Stimulated activated CD4-positive, alpha-beta T cell treated with anti-CD3 and anti-CD28 coated beads, TNF-alpha, amount 100 ng/mL, for 24 hours (primary cell): ENCODE results near the gene MAP7D1.
"Not testable (repeated sequence)": the region's sequence is repeated elsewhere in the genome, so short reads cannot be mapped to it uniquely, and the experiment has no call there.

ENCODE experiments used
- DNase-seq, 3 experiments: peaks; one replicate each; pipeline ENCODE4 v3.0.0-alpha.2; 2020; ENCODE audit warnings: low read depth in 3 of 3

Gene MAP7D1

DNA sequence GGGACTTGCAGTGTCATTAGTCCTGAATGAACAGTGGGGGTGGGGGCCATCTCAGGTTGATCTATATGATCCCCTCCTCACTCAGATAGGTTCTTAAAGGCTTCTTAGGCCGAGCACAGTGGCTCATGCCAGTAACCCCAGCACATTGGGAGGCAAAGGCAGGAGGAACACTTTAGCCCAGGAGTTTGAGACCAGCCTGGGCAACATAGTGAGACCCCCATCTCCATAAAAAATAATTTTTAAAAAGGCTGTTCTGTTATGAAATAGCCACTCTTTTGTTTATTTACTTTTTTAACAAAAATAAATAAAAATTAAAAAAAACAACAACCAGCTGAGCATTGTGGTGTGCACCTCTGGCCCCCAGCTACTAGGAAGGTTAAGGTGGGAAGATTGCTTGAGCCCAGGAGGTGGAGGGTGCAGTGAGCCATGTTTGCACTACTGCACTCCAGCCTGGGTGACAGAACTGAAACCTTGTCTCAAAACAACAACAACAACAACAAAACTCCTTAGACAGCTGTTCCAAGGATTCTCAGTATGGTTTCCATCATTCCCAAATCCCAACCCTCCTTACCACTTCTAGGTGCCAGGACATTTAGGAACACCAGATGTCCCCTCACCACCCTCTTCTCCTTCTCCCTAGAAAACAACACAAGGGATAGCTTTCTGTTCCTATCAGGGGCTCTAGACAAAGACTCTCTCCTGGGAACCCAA is 4.7 kb upstream of the MAP7D1 start:
- no peak for DNase-seq

DNA sequence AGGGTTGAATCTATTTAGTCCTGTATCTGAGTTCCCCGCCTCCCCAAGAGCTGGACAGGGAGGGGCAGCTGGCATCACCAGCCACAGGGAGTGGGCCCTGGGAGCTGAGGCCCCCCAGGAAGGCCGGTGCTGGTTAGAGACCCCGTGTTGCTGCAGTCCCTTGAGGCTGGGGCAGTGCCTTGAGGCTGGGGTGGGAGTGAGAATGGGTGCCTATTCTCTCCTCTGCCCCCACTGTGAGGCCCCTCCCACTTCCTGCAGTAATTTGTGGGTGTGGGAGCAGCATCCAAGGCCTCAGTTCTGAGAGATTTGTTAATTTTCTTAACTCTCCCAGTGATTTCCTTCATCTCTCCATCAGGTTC is 4.1 kb upstream of the MAP7D1 start:
- no peak for DNase-seq

DNA sequence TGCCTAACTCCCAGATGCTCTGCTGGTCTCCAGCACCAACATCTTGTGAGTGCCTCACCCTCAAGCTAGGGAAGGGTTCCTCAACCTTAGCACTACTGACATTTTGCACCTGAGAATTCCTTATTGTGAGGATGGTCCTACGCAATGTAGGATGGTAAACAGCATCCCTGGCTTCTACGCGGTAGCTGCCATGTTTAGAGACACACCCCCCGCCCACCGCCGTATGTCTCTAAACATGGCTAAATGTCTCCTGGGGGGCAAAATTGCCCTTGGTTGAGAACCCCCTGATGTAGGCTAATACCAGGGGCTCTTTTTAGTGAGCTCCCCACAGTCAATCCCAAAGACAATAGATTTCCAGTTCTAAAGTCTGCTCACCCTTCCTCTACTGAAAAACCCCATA is 2.5 kb upstream of the MAP7D1 start:
- no peak for DNase-seq

DNA sequence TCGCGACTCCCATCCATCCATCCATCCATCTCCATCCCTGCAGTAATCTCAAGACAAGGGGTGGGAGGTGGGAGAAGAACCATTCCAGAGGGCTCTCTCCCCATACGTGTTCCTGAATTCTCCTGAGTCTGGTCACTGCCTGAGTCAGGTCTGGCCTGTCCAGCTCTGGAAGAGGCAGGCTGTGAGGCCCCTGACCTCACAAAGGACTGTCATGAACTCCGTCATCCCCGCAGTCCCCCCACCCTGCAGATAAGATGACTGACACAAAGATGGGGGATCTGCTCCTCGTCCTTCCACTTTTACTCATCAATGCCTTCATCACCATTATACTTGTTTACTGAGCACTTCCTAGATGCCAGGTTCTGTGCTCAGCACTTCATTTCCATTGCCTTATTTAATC is 1.6 kb upstream of the MAP7D1 start:
- DNase-seq = no peak

DNA sequence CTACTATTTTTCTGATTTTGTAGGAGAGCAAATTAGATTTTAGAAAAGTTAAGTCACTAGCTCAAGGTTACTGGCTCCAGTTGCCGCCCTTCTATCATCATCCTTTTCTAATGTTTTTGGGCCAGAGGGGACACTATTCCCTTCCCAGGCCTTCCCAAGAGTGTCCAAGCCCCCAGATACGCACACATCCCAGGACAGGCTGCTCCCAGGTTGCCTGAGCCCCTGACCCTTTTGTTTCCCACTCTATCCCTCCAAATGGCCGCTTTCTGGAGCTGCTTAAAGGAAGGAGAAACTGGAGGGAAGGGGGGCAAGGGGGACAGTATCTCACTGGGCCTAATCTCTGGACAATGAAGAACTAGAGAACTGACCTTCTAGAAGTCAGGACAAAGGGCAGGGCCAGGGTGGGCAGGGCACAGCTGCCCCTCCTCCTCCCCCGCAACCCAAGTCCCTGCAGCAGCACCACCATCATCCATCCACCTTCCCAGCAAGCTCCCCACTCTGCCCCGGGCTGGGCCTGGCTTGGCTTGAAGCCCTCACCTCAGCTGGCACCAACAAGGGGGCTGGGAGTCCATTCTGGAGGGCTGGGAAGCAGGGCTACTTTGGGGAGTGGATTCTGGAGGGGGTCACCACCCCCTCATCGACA is 1.1 kb upstream of the MAP7D1 start:
- DNase-seq = no peak

DNA sequence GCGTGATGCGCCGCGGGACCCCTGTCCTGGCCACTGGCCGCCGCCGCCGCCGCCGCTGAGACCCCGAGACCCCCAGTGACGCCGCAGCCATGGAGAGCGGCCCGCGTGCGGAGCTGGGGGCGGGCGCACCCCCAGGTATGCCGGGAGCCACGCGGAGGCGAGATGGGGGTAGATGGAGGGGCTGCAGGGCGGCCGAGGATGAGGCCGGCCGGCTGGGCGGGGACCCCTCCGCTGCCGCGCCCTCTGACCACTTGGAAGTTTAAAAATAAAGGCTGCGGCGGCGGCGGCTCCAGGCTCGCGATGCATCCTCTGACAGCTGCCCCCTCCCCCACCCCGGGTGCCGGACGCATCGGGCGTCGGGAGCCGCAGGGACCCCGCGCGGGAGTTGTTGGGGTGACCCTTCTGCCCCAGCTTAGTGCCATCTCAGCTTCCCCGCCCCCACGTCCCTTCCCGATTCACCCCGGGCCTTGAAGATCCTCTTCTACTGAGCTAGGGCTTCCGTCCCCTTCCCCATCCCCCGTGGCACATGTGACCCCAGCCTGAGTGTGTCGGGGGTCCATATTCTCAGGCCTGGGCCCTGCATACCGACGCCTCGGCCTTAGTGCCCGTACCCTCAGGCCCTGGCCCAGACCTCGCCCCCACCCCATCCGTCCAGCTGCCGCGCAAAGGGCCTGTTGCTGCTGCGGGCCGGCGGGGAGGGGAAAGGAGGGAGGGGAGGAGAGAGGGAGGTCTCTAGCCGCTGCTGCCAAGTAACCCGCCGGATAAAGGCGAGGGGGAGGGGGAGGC is 562 bp downstream of the MAP7D1 start:
- DNase-seq = peak in 1 of 3 experiments; percentile 66

DNA sequence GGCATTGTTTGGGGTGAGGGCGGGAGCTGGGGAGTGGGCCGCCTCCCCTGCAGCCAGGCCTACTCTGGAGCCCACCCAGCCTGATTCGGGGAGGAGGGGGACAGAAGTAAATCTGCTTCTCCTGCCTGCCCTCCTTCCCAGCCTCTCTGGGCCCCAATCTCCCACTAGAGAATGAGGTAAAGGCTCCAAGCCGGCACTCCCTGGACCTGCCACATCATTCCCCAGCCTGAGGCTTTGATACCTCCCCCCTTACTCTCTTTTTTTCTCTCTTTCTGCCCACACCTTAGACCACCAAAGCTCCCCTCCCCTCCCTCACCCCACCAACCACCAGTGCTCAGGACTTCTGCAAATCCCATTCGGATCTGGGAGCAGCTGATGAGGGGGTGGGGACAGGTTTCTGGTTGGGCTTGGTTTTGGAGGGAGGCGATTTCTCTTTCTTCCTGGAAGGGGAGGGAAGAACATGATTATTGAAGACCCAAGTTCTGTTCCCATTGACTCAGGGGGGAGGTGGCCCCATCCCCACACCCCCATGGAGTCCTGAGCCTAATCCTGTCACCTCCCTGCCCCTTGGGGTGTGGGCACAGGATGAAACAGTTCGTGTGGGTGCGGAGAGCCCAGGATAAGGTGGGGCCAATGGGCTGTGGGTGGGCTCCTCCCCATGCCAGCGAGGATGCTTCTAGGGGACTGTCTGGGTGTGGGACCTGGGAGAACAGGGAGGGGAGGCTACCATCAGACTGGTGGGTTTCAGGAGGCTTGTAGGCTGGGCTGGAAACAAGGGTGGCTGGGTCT is 1.3 kb downstream of the MAP7D1 start:
- no peak for DNase-seq

DNA sequence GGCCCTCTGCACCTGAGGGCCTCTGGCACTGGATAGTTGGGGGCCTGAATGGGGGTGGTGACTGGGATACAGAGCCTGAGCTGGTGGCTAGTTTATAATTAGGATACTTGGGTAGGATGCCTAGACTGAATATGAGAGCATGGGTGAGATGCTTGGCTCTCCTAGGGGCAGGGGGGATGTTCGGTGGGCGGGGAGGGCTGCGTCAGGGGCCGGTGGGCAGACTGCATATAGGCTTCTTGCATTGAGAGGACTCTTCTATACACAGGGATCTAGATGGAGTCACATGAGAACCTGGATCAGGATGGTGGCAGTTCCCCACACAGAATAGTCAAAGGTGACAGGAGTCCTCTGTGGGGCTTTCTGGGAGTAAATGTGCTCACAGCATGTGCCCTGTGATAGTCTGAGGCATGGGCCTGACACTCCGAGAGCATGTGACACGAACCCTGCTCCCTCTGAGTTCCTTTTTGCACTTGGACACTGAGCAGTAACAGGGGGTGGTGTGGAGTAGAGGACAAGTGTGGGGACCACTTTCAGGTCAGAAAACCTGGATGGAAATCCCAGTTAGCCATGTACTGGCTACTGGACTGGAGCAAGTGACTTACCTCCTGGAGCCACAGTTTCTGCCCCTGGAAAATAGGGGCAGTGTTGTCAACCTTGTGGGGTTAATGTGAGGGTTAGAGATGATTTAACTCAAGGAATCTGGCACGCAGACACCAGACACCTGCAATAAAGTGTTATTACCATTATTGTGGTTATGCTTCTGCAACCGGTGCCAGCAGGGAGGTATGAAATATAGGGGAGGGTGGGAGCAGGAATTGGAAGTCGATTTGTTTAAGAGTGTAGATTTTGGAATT is 2.2 kb downstream of the MAP7D1 start:
- no peak for DNase-seq

DNA sequence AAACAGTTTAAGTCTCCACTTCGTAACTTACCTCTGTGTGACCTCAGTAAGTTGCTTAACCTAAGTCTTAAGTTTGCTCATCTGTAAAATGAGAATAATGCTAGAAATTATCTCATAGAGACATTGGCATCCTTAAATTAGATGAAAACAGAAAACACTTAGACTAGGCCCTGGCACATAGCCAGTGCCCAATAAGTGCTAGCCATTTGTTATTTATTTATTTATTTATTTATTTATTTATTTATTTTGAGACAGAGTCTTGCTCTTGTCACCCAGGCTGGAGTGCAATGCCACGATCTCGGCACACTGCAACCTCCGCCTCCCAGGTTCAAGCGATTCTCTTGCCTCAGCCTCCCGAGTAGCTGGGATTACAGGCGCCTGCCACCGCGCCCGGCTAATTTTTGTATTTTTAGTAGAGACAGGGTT is 2.9 kb downstream of the MAP7D1 start:
- not testable (repeated sequence) for DNase-seq

DNA sequence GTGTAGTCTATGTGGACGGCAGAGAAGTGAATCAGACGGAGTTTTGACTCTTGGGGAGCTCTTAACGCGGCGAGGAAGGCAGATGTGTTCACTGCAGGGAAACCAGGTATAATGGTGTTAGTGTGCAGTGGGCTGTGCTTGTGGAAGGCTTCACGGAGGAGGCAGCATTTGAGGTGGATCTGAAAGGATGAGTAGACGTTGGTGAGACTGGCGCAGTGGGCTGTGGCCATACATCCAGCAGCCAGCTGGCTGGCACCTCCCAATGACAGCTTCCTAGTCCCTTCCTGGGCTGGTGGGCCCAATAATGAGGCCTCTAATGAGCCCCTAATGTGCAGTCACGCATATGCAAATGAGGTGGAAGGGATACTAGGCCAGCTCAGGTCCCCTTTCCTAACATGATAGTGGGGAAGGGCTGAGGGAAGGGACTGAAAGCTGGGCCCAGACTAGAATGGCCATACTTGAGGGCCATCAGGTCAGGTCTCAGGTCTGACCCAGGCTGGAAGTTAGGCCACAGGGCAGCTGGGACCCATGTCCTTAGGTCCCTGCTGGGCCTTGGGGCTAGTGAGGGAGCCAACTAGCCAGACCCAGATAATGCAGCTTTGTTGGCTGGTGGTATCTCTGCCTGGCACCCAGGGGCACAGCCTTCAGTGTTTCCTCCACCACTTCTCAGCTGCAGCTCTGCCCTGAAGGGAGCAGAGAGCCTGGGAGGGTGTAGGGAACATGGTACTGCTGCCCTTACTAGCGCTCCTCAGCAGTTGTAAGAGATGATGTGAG is 3.8 kb downstream of the MAP7D1 start:
- DNase-seq = no peak

DNA sequence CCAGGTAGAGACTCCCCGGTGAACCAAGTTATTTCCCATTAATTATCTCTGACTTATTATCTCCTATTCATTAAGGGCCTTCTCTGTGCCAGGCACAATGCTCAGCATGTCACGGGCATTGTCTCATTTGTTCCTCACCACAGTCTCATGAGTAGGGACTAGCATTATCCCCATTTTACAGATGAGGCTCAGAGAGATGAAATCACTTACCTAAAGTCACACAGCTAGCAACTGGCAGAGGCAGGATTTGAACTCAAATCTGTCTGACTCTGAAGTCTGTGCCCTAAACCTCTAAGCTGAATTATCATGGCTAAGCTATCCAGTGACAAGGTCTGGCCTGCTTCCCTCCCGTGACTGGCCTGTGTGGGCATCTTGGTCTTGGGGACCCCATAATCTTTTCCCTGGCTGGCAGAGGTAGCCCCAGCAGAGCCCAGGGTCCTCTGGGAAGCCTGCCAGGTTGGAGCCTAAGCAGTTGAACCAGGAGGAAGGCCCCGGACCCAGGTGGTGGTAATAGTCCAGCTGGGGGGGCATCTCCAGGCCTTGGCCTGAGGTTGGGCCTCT is 4.5 kb downstream of the MAP7D1 start:
- DNase-seq = no peak

DNA sequence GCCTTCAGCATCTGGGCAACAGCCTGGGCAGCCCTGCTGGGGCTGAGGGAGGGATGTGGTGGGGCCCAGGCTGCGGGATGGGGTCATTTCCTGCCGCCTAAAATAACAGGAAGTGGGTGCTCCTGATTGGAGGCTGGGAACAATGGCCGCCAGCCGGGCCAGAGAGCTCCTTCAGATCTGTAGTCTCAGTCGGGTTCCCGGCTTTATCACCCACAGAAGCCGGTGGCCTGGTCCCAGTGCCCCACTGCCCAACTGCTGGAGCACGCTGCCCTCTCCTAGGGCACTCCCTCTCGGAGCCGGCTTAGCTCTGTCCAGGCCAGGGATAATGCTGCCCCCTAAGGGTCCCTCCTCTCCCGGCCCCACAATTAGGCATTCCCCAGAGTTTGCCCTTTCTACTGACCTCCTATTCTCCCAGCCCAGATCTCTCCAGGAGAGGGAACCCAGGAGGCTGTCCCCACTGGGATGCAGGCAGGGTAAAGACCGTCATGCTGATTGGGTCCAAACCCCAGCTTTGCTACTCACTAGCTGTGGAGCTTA is 5.1 kb downstream of the MAP7D1 start:
- DNase-seq = peak in 2 of 3 experiments; percentile 40 to 73

DNA sequence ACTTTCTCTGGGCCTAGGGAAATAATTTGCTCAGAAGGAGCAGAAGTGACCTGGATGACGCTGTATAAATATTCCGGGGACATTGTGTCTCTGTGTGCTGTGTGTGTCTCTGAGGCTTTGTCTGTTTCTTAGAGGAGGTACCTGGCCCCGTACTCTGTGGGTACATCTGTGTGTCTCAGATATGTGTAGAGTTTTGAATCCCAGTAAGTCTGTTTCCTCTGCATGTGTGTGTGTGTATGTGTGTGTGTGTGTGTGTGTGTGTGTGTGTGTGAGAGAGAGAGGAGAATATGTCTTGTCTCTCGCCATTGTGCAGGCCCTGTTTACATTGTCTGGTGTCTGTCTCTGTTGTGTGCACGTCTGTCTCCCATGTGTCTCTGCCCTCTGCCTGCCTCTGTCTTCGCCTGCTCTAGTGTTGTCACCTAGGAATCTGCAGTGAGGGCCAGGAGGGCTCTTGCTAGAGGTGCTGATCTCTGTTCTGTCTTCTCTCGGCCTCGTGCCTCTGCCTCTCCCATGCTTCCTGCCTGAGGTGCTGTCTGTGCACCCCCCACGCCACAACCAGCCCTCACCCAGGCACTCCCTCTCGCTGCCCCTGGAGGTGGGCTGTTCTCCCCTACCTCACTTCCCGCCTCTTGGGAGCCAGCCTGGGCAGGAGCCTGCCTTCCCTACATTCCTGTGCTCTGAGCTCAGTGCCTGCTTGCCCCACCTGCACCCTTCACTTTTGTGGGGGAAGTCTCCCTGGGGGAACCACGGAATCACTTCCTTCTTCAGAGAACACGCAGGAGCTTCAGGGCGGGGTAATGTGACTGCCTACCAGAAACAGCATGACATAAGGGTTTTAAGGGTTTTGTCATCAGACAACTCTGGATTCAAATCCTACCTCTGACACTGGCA is 5.9 kb downstream of the MAP7D1 start:
- DNase-seq = no peak

DNA sequence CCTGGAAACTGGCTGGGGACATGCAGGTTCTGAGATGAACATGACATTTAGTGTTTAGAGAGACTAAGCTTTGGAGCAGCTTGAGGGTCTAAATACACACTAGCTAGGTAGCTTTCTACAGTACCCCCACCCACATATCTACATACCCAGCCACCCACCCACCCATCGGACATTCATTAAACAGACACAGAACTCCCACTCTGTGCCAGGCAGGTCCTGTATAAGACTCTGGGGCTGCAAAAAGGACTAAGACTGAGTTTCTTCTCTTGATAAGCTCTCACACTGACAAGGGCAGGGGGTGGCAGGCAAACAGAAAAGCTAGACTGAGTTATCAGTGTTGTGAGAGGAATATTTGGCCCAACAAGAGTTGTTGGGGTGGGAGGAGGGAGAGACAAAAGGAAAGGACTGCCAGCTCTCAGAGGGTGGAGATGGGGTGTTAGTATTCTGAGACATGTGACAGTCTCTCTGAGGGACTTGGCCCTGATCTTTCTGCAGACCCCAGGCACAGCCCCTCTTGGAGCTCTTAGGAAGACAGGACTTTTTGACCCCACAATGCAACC is 6.8 kb downstream of the MAP7D1 start:
- no peak for DNase-seq

DNA sequence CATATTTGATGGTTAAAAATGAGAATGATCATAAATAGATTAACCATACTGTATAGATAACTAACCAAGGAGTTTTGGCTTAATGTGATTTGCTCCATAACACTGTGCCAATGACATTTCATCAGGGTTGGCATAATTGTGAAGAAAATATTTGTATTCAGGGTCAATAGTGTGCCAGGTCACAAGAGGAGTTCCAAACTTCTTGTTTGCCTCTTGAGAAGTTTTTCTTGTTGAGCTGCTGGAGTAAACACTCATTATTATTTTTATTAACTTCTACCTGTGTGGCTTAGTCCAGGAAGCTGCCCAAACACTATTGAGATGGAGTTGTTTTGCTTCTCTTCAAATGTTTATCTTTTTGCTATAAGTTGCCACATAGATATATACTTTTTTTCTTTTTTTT is 7.5 kb downstream of the MAP7D1 start:
- no peak for DNase-seq

DNA sequence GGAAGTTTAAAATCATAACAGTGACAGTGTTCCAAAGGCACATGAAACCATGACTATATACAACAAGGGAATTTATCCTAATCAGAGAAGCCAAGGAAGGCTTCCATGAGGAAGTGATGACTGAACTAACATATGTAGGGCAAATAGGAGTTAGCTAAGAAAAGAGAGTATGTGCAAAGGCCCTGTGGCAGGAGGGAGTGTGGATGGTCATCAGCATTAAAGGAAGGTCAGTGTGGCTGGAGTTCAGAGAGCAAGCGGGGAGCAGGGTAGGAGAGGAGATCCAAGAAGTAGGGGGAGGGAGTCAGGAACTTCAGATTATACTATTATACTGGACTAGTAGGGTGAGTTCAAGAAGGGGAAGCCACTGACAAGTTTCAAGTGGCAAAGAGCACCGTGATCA is 8.4 kb downstream of the MAP7D1 start:
- DNase-seq = no peak

DNA sequence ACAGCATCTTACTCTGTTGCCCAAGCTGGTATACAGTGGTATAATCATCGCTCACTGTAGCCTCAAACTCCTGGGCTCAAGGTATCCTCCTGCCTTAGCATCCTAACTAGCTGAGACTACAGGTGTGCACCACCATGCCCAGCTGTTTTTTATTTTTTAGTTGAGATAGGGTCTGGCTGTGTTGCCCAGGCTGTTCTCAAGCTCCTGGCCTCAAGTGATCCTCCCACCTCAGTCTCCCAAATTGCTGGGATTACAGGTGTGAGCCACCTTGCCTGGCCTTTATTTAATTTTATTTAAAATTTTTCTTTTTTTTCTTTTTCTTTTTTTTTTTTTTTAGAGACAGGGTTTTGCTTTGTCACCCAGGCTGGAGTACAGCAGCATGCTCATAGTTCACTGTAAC is 9.2 kb downstream of the MAP7D1 start:
- DNase-seq = no peak

DNA sequence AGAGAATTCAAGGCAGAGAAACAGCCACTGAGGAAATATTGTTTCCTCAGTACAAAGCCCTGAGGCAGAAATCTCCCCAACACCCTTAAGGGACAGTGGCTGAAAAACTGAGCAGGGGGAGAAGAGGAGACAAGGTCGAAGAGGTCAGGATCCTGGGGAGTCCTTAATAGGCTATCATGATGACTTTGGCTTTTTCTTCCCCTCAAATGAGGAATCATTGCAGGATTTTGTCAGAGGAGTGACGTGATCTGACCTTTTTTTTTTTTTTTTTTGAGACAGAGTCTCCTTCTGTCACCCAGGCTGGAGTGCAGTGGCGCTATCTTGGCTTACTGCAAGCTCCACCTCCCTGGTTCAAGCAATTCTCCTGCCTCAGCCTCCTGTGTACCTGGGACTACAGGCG is 10.2 kb downstream of the MAP7D1 start:
- no peak for DNase-seq
